Fibroblast of peridontal ligament (primary cell): ENCODE measurements around the gene CENPP.
"Not testable (repeated sequence)": the region's sequence is repeated elsewhere in the genome, so short reads cannot be mapped to it uniquely, and the experiment has no call there.

ENCODE experiments used
- DNase-seq: peaks from one replicate; pipeline ENCODE4 v3.0.0-alpha.2; 2010; ENCODE audit errors: extremely low read depth

CENPP gene

DNA sequence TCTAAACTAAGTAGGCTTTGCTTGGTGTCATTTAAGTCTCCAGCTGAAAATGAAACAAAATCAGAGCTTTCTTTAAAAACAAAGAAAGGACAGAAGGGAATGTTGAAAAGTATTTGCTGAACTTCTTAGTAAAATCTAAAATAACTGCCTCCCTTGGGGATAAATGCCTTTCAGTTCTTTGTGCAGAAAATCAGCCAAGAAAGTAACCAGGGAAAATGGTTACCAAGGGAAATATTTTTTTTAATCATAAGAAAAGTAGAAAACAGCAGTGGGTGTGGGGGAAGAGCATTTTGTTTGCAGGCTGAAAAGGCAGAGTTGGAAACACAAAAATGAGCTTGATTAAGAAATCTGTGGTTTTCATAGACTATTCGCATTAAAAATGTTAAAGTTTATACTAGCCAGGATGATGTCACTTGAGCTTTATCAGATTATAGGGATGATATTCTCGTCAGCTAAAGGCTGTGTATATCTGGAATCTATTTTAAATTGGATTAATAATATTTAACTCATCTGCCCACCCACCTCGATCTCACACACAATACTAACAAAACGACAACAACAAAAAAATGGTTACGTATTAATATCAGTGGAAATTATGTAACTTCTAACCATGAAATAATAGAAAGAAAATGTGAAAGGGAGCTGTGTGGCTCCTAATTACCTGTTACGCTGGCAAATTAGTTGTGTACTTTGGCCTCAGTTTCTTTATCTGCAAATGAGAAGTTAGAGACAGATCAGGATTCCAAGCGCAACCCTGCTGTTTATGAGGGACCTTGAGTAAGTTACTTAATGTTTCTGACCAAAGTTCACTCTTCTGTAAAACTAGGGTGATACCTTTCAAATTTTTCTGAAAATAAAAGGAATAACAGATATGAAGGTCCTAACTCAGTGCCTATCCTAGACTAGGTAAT lies 210.4 kb downstream of the CENPP start, which contains the start of gene ECM2:
Gene ECM2, minus strand, starts transcription at position 51 of the 911 bp plus-strand sequence. CDS start 13,124 bp downstream, outside the sequence.
- peak; percentile 95 for DNase-seq

DNA sequence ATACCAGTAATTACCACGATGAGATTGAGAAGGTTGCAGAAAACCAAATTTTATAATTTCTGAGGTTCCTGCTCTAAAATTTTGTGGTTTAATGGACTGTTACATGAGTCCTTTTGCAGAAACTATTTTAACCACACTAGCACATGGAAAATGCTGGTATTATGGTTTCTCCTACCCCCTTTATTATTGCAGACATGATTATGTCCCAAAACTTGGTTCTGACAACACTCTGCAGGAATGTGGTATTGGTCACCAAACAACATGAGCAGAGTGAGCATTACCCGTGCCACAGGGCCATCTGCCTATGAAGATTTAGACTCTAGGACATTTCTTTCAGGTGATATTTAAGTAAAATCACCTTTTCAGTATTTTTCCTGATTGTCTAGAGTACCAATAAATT lies 212.8 kb downstream of the CENPP start:
- peak; percentile 88 for DNase-seq

DNA sequence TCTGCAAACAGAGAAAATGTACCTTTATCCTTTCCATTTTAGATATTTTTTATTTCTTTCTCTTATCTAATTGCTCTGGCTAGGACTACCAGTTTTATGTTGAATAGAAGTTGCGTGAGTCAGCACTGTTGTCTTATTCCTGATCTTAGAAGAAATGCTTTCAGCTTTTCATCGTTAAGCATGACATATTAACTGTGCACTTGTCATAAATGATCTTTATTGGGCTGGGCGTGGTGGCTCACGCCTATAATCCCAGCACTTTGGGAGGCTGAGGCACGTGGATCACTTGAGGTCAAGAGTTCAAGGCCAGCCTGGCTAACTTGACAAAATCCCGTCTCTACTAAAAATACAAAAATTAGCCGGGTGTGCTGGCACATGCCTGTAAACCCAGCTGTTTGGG lies 218.2 kb downstream of the CENPP start:
- DNase-seq = no peak

DNA sequence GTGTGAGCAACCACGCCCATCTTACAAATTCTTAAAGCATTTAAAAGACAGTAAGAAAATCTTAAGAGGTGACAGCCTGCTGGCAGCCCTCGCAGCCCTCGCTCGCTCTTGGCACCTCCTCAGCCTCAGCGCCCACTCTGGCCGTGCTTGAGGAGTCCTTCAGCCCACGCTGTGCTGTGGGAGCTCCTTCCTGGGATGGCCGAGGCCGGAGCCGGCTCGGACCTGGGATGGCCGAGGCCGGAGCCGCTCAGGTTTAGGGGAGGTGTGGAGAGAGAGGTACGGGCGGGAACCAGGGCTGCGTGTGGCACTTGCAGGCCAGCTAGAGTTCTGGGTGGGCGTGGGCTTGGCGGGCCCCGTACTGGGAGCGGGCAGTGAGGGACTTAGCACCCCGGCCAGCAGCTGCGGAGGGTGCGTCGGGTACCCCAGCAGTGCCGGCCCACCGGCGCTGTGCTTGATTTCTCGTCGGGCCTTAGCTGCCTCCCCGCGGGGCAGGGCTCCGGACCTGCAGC lies 219.3 kb downstream of the CENPP start:
- no peak for DNase-seq

DNA sequence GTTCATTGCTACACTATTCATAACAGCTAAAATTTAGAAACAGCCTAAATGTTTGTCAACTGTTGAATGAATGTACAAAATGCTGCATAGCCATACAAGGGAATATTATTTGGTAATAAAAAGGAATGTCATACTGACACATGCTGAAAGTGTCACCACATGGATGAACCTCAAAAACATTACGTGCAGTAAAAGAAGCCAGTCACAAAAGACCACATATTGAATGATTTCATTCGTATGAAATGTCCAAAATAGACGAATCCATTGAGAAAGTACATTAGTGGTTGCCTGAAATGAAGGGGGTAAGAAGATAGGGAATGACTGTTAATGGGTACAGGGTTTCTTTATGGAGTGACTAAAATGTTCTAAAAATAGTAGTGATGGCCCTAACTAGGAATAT lies 221.6 kb downstream of the CENPP start:
- no peak for DNase-seq

DNA sequence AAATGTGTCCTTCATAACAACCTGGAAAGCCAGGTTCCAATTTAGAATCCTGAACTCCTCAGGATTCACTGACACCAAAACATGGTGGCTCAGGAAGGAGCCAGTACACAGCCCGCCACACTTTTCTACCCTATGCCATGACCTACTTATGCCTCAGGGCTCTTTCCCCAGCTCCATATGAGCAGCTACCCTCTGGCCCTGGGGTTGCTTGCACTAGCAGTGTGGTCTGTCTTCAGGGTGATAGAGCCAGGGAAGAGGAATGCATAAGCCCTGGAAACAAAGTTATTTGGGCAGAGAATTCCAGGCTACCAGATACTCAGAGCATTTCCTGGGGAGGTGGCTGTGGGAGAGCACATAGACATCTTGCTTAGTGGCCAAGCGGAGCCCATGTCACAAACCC lies 225.0 kb downstream of the CENPP start:
- no peak for DNase-seq

DNA sequence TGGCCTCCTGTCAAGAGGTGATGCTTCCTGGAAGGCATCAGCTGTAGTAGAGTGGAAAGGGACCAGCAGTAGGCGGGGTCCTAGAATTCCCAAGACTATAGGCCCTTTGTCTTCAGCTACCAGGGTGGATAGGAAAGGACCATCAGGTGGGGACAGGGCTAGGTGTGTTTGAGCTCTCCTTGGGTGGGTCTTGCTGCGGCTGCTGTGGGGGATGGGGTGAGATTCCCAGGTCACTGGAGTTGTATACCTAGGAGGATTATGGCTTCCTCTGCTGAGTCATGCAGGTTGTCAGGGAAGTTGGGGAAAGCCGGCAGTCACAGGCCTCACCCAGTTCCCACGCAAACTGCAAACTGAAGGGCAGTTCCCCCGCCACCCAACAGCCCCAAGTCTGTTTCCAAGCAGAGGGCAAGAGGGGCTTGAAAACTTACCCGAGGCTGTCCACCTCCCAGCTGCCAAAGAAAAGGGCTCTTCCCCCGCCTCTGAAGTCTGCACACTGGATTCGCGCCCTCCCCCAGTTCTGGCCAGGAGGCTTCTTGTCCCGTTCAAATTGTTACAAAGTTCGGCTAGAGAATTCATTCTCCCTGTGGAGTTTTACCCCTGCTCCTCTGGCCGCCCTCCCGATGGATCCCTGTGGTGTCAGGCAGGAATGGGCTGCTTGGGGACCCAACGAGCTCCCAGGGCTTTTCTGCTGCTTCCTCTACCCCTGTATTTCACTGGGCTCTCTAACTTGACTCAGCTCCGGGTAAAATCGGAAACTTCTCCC lies 233.0 kb downstream of the CENPP start:
- no peak for DNase-seq

DNA sequence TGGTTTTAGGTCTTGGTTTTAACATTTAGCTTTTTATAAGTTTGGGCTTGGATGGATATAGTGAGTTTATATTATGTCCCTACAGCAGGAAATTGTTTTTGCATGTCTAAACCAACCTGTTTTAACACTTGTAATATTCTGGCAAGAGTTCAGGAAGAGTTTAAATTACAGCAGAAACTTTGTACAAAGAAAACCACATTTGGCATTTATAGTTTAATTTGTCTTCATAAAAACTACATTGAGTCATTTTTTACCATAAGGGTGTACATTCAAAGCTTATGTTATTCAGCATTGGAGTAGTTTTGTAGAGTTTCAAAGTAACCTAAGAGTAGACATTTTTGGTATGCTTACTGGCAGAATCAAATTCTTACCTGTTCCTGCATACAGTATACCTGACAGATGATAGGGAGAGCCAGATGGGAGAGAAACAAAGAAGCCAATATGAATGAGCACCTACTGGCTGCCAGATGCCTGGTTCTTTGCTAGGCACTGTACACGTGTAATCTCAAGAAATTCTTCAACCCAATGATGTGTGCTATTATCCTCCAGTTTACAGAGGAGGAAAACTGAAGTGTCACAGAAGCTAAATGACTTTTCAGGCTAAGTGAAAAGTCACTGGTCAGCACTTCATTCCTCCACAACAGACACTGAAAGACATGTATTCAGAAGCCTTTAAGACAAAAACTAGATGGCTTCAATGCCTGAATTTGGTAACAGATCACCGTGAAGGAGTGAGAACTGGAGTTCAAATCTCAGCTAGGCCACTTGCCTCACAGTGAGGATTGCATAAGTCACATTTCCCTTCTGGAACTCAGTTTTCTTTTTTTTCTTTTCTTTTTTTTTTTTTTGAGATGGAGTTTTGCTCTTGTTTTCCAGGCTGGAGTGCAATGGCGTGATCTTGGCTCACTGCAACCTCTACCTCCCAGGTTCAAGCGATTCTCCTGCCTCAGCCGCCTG lies 235.9 kb downstream of the CENPP start:
- DNase-seq = peak; percentile 48

DNA sequence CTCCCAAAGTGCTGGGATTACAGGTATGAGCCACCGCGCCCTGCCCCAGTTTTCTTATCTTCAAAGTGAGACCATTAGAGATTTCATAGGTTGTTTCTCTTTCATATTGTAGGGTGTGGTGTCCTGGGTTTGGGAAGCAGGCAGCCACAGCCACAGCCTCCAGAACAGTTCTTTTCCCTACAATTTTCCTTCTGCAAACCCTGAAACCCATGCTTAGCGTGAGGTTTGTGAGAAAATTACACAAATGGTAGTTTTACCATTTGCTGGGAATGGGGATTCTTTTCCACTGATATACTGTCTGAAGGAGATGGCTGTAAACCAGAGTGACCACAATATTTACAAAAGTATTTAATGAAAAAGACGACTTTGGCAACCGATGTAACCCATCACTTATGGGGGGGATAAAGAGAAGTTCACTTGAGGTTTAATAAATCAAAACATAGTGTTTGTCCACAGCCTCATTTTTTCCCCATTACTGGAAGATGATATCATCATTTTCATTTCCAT lies 236.8 kb downstream of the CENPP start:
- DNase-seq = peak; percentile 86

DNA sequence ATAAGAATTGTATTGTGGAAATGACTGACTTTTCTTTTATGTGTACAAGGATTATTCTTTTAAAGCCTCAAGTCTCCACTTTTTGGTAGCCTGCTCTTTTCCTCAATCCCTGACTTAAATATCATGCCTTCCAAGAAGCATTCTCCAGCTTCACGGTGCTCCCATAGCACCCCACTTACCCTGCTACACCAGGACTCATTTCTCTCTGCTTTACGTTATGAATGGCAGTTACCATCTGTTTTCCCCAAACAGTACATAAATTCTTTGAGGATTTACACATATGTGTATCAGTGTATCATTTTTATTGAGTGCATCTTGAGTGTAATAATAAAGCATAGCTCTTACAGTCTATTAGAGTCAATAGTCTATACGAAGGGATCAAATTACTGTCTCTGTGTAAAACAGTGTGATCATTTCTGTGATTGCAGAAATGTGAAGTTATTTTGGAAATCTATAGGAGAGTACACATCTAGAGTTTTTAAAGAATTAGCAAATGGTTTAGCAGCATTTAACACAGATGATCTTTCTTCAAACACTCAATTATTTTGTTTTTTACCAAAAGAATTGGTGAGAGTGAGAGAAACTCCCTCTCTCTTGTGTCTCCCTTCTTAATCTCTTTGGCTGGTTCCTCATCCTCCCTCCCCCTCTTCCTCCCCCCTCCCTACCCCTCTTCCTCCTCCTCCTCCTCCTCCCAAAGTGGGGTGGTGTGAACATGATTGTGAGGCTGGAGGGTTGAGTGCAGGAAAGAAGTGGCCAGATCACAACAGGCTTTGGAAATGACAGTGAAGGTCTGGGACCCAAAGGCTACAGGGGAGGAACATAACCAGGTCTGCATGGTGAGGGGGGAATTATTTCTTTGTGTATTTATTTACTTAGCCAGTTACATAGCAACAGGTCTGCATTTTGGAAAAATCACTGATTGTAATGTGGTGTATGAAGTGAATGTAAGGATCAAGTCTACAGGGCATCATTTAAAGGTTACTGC lies 237.7 kb downstream of the CENPP start:
- peak; percentile 19 for DNase-seq

DNA sequence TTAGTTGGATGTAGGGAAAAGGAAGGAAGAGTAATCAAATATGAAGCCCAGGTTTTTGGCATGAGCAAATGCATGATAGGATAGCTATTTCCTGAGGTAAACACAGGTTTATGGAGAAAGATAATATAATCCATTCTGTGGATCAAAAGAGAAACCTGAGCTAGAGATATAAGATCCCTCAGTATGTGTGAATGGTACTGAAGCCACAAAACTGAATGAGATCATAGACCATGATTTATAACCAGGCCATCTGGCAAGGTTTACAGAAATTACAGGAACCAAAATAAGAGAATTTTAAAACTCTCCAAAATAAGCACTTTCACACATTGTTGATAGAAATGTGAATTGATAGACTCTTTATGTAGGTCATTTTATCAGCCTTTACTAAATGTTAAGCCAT lies 238.8 kb downstream of the CENPP start:
- DNase-seq = peak; percentile 70

DNA sequence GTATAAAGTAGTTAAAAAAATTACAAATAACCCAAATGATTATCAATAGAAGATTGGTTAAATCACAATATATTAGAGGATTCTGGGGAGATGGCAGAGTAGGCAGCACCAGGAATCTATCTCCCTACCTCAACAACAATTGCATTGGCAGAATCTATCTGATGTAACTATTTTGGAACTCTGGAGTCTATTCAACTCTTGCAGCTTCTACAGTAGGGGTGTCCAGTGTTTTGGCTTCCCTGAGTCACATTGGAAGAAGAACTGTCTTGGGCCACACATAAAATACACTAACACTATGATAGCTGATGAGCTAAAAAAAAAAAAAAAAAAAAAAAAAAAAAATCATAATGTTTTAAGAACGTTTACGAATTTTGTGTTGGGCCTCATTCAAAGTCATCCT lies 239.2 kb downstream of the CENPP start:
- peak; percentile 75 for DNase-seq

DNA sequence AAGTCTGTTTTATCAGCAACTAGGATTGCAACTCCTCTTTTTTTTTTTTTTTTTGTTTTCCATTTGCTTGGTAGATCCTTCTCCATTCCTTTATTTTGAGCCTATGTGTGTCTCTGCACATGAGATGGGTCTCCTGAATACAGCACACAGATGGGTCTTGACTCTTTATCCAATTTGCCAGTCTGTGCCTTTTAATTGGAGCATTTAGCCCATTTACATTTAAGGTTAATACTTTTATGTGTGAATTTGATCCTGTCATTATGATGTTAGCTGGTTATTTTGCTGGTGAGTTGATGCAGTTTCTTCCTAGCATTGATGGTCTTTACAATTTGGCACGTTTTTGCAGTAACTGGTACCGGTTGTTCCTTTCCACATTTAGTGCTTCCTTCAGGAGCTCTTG lies 246.1 kb downstream of the CENPP start:
- DNase-seq = not testable (repeated sequence)

DNA sequence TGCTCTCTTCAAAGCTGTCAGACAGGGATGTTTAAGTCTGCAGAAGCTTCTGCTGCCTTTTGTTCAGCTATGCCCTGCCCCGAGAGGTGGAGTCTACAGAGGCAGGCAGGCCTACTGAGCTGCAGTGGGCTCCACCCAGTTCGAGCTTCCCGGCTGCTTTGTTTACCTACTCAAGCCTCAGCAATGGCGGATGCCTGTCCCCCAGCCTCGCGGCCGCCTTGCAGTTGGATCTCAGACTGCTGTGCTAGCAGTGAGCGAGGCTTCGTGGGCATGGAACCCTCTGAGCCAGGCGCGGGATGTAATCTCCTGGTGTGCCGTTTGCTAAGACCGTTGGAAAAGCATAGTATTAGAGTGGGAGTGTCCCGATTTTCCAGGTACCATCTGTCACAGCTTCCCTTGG lies 247.9 kb downstream of the CENPP start:
- not testable (repeated sequence) for DNase-seq

DNA sequence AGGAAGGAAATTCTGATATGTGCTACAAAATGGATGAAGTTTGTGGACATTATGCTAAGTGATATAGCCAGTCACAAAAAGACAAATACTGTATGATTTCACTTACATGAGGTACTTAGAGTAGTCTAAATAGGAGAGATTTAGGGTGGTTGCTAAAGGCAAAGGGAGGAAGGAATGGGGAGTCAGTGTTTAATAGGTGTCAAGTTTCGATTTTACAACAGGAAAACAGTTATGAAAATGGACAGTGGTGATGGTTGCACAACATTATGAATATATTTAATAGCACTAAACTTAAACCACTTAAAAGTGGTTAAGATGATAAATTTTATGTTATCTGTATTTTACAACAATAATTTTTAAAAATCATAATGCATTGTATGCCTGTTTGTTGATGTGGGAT lies 250.4 kb downstream of the CENPP start:
- no peak for DNase-seq

DNA sequence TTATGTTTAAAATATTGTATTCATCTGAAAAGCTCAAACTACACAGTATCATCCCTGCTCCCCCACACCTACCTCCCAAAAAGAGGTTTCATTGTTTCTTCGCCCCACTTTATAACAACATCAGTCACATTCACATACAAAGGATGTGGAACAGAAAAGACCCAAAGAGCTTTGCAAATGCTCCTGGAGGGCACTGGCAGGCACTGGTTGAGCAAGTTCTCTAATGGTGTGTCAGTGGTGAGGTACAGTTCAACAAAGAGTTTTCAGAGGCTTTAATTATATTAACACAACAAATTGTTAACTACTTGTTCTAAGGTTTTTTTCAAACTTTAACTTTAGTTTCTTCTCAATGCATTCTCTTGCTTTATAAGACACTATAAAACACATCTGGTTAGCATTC lies 264.2 kb downstream of the CENPP start:
- DNase-seq = no peak

DNA sequence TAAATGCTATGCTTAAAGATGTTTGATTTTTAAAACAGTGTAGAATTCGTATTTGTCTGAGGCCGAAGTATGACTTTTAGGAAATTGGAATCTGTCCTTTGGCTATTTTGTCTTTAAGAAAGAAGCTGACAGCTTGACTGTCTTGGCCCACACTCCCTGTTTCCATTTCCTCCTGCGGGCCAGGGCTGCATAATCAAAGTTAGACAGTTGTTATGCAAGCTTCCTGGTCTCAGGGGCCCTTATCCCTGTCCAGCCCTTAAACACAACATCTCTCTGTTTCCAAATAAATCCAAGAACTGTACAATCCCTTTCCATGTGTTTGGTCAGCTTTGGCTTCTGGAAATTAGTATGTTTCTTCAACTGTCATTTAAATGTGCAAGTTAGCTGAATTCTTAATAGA lies 264.6 kb downstream of the CENPP start:
- DNase-seq = peak; percentile 87

DNA sequence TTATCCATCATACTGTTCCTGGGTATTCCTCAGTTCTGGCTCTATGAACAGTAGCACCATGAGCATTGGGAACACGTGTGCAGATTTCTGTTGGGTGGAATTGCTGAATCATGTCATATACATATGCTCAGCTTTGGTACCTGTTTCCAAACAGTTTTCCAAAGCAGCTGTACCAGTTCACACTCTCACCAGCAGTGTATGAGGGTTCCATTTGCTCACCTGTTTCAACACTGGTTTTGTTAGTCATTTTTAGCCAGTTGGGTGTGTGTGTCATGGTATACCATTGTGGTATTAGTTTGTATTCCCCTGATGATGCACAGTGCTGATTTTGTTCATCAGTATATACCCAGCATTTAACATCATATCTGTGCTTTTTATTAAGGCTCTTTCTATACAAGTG lies 266.8 kb downstream of the CENPP start:
- DNase-seq = no peak

DNA sequence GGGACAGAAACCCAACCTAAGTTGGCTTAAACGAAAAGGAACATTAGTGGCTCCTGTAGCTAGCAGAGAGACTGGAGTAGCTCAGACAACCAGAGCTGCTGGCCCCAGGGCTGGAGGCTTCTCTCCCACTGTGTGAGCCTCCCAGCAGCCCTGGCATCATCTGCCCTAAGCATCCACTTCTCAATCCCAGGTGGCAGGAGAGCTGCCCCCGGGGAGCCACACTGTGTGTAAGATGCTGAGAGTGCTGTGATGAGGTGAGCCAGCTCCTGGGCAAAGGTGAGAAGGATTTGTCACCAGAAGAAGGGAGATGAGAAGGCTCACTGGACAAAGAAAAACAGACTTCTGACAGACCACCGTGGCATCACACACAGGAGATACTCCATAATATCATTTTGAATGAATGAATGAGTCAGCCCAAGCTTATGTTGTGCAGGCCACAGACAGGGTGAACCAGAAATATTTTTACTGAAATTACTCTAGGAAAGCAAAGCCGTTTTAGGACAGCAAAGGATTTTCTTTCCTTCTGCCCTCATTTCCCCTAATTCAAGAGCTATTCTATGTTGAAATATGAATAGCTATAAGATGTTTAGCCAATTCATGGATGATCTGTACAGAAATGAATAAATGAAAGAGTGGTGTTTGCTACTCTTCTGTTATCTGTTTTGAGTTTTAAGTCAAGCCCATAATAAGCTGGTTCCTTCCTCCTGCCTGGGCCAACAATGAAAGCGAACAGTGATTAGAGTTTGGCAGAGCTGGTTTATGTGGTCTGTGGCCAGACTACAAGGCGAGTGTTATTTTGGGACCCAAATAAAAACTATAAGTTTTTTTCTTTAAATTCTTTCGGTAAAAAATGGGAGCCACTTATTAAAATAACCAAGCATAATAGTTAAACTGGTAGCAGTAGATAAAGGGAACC lies 267.5 kb downstream of the CENPP start:
- DNase-seq = peak; percentile 79
